NCI-H187 treated with DMSO at 0.1 percent for 48 hours (cell line): ENCODE results near the gene NCAM1.
"Not testable (repeated sequence)": the region's sequence is repeated elsewhere in the genome, so short reads cannot be mapped to it uniquely, and the experiment has no call there.

Experiments used
- DNase-seq: peaks from one replicate; lab custom pipeline; 2025; lab: John Stamatoyannopoulos, UW

NCAM1 gene

DNA sequence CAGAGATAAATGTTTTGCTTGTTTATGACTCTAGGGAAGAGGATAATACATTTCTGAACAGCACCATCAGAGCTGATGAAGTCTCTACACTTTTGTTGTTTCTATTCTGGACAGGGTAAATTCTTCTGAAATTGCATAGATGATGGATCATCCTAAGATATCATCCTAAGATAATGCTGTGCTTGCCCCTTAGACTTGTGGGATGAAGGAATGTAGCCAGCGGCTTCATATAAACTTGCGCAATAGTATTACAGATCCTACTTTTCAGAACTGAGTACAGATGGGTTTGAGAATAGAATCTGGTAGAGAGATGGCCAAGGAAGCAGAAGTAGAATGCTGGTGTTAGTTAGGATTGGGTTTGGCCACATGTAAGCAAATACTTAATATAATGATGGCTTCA, 61.0 kb downstream of the NCAM1 start:
- DNase-seq: no peak

DNA sequence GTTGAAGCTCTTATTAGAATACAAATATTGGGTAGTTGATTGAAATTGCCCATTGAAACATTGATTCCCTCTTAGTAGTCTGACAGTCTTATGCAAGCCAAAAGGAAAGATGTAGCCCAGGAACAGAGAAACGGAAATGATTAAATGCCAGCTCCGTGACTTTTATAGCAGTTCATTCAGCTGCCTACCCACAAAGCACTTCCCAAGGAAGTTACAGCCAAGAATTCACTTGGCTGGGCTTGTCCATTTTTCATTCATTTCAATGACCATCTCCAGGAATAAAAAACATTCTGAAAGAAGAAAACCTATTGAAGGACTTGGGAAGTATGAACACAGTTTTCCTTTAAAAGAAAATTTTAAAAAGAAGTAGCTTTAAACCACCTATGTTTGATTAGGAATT, 62.0 kb downstream of the NCAM1 start:
- no peak for DNase-seq

DNA sequence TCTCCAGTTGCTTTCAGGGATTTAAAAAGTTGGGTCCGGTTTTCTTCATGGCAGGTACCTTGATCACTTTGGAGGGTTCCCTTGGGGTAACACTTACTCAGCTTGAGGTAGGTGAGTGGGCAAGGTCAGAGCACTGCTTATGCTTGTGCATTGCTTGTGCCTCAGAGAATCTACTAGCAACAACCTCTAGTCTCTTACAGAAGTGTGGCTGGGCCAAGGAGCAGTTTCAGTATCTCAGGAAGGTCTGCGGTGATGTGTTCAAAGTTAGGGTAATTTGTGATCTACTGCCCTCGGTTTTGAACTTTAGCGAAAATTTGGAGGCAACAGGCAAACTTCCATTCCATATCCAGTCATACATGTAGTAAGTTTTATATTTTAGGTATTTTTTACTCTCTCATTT, 62.8 kb downstream of the NCAM1 start:
- no peak for DNase-seq

DNA sequence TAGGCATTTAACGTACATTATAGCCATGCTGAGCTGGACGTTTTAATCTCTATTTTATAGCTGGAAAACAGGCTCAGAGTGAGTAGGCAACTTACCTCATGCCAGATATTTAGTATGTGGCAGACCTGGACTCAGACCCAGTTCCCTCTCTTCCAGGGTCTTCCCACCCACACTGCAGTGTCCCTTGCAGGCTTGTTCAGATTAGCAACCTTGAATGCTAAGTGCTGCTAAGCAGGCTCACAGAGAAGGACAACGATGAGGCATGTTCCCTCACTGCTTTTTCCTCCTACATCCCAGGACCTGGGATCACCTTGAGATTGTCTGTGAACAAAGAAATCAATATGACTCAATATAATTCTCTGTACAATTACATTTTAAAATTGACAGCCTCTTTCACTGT, 65.6 kb downstream of the NCAM1 start:
- DNase-seq: no peak

DNA sequence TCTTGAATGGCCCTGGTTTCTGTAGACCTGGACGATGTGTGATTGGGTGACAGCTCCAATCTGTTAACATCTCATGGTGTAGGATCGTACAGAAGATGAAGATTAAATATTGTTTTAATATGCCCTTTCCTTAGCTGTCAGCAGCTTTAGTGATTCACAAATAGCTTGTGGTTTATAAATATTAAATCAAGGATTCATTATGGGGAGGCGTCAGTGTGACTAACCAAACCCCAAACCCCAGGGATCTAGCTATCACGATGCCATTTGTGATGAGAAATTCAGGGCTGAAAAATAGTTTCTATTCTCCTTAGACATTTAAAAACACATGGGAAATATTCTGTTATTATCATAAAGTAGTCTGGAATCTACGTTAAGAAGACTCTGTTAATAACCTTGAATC, 73.4 kb downstream of the NCAM1 start:
- no peak for DNase-seq

DNA sequence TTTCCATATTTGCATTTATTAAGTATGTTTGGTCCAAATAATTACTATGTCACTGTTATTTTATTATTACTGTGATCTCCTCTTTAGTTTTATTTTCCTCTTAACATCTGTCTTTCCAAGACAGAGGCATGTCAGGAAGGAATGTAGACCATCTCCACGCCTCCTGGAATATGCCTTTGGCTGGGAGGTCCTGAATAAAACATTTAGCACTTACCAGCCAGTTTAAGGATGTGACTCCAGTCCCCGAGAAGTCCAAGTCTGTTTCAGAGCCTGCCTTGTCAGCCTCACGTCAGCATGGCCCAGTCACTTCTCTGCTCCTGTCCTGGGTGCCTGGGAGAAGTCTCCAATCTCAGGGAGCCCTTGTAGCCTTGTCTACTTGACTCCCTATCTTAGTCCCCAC, 74.5 kb downstream of the NCAM1 start:
- no peak for DNase-seq

DNA sequence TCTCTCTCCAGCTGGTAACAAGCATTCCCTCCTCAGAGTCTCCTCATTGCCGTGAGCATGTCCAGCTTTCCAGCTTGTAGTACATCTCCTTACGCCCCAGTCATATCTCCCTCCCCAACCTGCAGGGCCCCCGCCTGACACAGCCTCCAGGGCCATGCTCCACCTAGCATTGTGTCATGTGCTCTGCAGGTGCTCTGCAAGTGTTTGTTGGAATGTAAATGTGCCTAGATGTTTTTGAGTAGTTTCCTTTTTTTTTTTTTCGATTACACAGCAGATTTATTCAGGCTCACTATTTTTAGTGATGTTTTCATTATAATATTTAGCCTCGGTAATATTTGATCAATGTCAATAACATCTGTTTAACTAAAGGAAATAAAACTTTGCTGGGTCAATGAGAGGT, 82.5 kb downstream of the NCAM1 start:
- DNase-seq: no peak

DNA sequence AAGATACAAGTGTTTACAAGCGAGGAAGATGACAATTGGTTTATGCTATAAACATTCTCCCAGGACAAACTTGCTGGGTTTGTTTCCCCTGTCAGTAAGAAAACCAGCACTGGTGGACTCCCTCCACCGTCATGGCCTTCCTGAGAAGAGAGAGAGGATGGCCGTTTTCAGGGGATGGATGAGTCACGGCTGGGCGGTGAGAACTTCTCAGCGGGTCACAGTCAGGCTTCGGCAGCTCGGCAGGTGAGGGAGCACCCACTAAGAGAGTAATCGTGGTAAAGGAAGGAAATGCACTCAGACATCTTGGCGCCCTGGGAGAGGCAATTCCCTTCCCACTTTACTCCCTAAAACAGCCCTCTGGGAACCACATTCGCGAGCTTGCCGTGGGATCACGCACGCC, 83.9 kb downstream of the NCAM1 start:
- peak; percentile 58 for DNase-seq

DNA sequence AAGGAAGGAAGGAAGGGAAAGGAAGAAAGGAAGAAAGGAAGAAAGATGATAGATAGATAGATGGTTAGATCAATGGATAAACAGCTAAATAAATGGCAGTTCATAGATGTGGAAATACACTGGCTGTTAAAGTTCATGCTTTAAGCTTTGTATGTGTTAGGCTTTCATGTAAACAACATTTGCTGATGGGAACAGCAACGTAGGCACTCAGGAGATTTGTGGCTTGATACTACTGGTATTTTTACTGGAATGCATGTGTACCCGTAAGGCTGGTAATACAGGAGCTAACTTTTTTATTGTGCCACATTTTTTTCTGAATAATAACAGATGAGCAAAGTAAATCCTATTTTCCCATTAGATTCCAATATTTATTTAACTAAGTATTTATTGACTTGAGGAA, 85.6 kb downstream of the NCAM1 start:
- DNase-seq: no peak

DNA sequence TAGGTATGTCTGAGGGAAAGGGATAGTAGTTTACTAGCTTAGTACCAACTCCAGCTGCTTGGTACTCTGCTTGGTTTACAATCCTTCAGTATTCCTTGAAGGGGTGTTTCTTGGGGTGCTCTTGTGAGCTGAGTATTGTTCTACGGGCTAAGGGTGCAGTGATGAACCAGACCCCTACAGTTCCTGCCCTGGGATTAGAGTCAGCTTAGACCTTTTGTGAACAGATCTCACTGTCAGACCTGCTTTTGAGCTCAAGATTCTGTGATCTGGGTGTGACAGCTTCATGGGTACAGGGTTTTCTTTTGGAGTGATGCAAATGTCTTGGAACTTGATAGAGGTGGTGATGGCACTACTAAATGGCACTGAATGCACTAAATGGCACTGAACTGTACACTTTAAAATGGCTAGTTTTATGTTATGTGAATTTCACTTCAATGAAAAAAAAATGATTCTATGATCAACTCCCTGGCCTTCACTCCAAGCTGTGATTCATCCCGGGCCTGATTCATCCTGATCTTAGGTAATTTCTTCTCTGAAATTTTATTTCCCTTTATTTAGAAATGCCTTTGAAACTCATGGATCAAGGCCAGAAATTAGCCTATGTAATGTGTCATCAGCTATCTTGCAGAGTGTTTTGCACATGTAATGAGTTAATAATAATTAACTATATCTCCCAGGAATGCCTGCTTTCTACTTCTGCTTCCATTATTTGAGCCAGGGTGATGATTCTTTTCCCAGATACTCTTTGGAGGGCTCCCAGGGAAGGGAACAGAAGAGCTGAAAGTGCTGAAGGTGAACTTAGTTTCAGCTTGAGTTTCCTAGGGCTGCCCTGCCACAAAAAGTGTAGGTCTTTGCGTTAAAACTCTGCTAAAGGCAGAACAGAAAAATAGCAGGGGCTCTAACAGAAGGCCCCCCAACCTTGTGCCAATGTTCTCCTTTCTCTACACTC, 87.9 kb downstream of the NCAM1 start:
- DNase-seq: no peak

DNA sequence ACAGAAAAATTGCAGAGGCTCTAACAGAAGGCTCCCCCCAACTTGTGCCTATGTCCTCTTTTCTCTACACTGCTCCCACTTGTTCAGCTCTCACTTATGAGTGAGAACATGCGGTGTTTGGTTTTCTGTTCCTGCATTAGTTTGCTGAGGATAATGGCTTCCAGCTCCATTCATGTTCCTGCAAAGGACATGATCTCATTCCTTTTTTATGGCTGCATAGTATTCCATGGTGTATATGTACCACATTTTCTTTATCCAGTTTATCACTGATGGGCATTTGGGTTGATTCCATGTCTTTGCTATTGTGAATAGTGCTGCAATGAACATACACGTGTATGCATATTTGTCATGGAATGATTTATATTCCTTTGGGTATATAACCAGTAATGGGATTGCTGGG, 91.8 kb downstream of the NCAM1 start:
- DNase-seq: not testable (repeated sequence)

DNA sequence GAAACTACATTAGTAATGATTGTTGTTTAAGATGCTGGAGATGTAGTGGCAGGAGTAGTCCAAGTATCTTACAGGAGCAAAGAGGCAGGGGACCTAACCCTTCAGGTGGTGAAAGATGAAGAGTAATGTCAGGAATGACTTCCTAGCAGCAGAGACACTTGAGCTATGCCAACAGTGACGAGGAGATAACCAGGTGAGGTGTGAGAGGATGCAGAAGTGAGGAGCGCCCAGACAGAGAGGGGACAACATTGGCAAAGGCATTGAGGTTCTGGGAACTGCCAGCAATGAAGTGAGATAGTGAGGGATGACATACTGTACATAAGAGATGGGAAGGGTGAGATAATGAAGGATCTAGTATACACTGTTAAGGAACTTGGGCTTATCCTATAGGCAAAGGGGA, 95.8 kb downstream of the NCAM1 start:
- DNase-seq: no peak

DNA sequence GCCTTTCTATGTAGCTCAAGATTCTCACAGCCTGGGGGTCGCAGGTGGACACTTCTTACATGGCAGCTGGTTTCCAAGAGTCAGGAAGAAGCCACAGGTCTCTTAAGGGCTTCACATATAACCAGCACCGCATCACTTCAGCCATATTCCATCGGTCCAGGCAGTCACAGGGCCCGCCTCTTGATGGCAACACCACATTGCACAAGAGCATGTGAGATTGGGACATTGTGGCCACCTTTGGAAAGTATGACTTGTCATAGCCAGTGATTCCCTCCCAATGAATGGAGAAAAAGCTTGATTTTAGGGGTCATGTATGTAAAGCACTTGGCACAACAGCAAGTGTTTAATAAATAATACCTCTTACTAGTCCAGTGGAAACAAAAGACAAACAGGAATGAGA, 98.3 kb downstream of the NCAM1 start:
- DNase-seq: no peak

DNA sequence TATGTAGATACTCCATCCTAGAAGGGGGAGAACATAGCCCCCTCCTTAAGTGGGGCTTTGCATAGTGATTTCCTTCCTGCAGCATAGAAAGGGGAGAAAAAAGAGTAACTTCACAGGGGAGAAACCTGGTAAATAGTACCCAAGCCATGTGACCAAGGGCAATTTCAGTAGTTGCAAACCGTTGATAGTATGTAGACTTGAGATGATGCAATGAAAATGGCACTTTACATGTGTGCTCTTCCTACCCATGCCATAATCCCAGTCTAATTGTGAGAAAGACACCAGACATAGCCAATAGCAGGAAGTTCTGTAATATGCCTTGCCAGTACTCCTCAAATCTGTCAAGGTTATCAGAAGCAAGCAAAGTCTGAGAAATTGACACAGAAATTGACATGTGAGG, 104.1 kb downstream of the NCAM1 start:
- DNase-seq: no peak

DNA sequence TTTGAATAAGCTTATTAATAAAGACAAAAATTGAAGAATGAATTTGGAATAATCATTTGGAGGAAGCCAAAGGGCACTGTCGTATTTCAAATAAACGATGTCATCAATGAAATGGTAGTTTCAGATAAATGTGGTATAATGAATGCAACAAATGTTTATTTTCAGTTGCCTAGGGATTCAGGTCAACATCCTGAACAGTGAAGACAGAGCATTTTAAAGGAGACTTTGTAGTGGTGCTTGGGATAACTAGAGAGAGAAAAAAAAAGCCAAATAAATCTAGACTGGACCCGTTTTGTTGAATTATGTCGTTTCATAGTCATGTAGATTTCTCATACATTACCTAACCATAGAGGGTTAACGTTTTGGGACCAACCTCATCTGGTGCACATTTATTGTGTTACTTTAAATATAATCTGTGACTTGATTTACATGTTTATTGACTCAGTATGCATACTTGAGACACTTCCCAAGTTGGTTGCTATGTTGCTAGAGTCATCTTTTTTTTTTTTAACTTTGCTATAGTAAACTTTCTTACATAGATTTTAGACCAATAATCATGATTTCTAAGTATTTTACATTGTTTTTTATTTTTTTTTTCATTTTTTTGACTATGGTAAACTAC, 111.1 kb downstream of the NCAM1 start:
- DNase-seq: no peak

DNA sequence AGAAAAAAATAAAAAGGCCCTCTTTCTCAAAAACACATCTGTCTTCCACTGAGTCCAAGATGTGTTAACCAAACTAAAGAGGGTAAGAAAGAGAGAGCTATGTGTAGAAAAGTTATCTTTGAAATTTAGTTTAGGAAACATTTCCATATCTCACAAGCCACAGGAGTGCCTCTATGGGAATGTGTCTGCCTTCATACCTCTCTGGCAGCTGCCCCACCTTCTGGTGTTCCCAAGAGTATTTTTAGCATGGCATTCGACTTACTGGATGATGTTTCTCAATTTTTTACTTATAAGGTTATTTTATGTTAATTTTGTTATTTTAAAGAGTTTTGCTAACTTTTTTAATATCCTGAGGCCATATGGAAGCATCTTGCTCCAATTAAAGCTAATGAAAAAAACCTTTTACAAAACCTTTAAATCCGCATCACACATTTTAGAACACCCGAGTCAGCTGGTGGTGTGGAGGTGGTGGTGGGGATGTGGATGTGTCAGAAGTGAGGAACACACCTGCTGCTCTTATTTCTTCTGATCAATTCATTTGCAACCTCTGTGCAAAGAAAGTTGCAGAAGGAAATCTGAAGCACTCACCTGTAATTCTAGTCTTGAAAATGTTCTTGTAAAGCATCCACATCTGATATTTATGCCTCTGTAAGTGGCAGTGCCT, 112.2 kb downstream of the NCAM1 start:
- DNase-seq: no peak

DNA sequence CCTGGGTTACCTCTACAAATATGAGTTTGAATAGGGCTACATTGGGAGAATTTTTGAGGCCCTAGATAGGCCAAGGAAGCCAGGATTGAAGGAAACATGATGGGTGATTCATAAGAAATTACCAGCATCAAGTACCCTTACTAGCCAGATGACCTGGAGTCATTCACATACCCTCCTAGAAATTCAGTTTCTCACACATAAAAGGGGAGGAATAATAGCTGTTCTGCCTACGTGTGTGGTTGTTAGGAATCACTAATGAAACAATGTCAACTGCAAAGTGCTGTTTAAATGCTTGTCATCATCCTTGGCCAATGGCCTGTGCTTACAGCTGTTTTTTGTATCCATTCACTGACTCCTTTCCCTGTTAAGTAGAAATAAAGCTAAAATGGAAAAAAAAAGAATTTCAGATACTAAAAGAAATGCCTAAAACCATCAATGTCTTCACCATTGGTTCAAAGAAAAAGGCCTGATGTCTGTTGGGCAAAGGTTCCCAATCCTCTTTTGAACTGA, 114.4 kb downstream of the NCAM1 start:
- DNase-seq: no peak

DNA sequence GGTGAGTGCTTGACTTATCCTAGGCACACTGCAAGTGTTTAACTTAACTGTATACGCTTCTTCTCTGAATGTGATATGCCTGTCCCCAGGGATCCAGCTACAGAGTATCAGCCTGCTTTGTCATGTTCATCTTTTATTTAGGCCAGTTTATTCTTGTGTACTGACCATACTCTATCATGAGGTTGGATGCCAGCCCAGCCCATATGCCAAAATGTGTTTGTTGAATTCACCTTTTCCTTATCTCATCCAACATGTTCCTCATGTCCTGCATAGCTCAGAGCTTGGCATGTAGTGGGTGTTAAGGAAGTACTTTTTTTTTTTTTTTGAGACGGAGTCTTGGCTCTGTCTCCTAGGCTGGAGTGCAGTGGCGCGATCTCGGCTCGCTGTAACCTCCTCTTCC, 116.2 kb downstream of the NCAM1 start:
- no peak for DNase-seq

DNA sequence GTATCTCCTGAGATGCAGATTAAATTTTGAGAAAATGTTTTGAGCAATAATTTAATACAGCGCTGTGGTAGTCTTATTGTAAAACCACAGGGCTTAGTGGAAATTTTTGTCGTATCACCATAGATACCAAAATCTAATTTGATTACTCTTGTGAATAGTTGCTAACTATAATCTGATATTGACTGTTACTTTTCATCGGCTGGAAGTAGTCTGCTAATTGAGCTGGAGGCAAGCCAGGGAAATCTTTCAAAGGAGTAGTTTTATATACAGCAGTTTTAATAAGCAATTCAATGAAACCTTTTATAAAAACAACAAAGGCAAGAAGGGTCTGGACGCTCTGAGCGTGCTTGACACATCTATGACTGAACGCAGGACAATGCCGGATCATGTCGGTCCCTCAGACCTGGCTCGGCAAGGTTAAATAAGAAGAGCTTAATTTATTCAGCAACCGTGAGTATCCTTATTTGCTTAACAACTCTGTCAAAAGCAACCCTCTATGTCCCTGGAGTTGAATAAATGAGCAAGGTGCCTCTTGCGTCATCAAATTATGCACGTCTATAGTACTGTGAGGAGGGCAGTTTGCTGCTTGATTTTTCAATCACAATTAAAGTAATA, 121.2 kb downstream of the NCAM1 start:
- DNase-seq: no peak

DNA sequence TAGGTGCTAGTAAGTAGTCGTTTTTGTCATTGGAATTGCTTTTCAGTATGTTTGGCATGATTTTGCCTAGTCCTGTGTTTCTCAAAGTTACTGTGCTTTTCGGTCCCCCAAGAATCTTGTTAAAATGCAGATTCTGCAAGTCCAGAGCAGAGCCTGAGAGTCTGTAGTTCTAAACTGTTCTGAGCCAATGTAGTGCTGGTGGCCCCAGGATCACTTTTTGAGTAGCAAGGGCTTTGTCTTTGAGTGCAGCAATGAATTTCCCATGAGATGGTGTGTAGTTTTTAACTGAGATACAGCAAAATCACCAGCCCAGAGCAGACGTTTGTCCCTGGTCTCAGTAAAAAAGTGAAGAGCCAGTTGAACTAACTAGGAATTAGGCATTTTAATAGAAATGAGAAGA, 122.4 kb downstream of the NCAM1 start:
- no peak for DNase-seq

DNA sequence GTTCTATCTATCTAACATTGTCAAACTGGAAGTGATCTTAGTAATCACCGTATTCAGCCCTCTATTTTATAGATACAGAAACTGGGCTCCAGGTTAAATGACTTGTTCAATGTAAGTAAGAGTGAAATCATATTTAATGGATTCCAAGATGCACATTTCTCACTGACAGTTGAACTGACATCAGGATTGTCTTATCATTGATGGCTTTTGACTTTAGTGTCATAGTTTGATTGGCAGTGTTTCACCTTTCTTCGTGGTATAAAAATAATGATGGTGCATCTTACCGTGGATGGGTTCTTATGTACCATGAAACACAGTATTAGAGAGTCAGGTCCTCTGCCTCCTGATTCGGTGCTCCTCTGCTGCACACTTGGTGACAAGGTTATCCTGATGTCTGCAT, 123.1 kb downstream of the NCAM1 start:
- no peak for DNase-seq

DNA sequence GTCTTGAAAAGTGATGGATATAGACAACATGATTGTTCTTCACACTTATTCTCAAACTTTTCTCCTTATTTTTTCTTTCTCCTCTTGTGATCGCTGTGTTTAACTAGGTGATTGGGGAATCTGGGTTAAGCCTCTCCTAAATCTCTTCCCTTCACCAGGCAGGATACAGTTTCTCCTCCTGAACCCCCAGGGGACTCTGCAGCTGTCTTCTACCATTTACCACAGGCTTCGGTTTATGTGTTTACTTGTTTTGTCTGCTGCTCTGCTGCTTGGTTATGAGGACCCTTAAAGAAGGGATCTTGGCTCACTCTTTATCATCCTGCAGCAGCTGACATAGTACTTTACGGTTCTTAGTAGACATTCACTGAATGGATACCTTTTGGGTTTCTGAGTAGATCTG, 124.2 kb downstream of the NCAM1 start:
- DNase-seq: no peak

DNA sequence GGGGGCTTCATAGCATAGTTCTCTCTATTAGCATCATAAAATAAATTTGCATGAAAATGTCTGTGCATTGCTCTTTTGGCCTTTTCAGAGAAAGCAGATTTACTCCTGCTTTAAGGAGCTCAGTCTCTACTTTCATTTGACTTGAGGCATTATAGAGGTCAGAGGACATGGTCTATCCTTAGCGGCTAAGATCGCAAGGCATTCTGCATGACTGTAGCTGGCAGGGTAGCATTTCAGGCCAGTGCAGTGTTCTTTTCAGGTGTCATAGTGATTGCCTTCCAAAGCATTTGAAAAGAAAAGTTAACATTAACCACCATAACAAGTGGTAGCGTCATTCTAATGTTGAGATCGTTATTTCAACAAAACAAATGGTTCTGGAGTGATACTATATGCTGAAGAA, 126.5 kb downstream of the NCAM1 start:
- no peak for DNase-seq
